Measurements from ENCODE around the gene THYN1.
"Not testable (repeated sequence)": the region's sequence is repeated elsewhere in the genome, so short reads cannot be mapped to it uniquely, and the experiment has no call there.

THYN1 gene

GRCh38 chr11:134253188-134253993, at the start of gene THYN1, which contains the start of gene ACAD8:
THYN1 (minus strand) TSS chr11:134253352; CDS start chr11:134252882, 470 bp downstream.
ACAD8 (plus strand) TSS chr11:134253568; CDS start chr11:134253601, 33 bp downstream.
- peak; percentile 97 for DNase-seq (ENCODE audit: low spot score)

GRCh38 chr11:134294664-134295063, 41.5 kb upstream of the THYN1 start:
- DNase-seq (ENCODE audit: low spot score), result peak; percentile 54

DNA sequence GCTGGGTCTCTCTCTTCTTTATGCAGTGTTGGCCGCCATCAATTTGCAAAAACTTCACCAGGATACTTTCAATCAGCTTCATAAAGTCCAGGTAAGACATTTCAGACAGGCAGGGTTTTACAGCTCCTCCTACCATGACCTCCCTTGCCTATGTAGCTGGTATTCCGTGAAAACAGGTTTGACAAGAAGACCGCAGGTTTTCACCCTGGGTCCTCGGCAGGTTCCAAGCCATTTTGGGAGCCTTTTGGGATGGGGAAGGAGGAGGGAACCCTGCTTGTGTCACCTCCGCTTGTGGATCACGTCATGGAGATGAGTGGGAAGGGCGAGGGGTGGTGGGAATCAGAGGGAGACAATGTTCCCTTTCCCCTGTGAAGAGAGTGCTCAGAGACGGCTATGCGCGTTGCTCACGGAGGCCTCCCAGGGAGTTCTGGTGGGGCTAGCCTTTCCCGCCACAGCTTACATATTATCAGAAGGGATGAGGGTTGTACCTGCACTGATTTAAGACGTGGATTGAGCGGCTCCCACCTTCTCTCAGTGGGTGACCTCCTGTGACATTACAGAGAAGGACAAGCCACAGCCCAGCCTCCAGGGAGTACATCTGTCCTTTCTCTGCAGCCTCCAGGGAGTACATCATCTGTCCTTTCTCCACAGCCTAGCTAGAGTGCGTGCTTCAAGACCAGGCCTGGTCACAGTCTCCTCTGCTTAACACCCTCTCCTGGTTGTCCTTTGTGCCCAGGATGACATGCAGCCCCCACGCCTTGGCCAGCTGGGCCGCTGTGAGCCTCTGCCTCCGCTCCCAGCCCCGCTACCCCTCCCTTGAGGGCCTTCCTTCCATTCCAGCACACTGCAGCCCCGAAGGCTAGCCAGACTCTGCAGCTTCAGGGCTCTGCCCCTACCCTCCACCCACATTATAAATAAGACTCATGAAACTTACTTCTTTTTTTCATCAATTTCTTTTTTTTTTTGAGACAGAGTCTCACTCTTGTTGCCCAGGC, 40.3 kb upstream of the THYN1 start:
- DNase-seq (ENCODE audit: low spot score), result no peak

DNA sequence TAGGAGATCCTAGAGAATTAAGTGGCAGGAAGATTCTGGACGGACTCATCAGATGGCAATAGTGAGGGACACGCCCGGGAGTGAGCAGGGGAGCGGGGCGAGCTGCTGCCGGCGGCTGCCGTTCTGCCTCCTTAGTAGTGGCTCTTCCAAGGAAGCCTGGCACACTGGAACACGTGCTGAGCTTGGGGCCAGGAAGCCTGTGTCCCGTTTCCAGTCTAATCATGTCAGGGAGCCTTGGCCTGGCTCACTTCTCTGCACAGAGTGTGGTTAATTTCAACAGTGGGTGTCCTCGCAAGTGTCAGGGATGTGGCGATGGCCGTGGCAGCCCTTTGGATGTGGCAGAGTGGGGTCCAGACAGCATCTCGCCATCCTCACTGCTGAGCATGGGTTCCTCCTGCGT, 39.5 kb upstream of the THYN1 start:
- no peak for DNase-seq (ENCODE audit: low spot score)

GRCh38 chr11:134291196-134291595, 38.0 kb upstream of the THYN1 start:
- no peak for DNase-seq (ENCODE audit: low spot score)

- DNase-seq (ENCODE audit: low spot score), result no peak
Observed at GRCh38 chr11:134290646-134291045, 37.5 kb upstream of the THYN1 start.

DNA sequence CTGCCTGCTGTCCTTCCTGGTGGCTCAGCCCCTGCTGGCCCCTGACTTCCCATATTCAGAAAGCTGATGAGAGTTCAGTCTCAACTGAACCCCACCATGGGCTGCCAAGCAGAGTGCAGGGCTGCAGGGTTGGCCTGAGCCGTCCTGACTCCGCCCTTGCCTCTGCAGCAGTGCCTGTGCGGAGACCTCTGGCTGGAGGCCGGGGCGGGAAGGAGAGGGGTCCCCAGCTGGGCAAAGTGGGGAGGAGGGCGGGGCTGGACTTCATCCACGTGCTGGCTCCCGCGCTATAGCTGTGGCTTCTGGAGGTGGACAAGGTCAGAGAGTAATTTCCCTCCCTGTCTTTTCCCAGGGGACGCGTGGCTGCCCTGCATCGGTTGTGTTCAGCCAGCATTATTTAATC, 36.6 kb upstream of the THYN1 start:
- DNase-seq (ENCODE audit: low spot score), result no peak

DNA sequence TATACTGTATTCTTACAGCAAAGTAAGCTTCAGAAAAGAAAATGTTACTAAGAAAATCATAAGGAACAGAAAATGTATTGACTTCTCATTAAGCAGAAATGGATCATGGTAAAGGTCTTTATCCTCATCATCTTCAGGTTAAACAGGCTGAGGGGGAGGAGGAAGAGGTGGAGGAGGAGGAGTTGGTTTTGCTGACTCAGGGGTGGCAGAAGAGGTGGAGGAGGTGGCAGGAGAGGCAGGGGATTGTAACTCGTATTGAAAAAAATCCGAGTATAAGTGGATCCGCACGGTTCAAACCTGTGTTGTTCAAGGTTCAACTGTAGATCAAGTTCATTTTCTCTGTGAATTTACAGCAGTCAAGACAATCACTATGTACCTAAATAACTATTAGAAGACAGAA, 36.0 kb upstream of the THYN1 start:
- DNase-seq (ENCODE audit: low spot score), result no peak

GRCh38 chr11:134288486-134288885, 35.3 kb upstream of the THYN1 start:
- no peak for DNase-seq (ENCODE audit: low spot score)

GRCh38 chr11:134287561-134287960, 34.4 kb upstream of the THYN1 start:
- no peak for DNase-seq (ENCODE audit: low spot score)

DNA sequence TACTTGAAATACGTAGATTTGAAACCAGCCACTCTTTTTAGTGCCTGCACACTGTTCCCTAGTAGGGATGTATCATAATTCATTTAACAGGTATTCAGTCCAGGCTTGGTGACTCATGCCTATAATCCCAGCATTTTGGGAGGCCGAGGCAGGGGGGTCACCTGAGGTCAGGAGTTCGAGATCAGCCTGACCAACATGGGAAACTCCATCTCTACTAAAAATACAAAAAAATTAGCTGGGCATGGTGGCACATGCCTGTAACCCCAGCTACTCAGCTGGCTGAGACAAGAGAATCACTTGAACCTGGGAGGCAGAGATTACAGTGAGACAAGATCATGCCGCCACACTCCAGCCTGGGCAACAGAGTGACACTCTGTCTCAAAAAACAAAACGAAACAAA, 31.2 kb upstream of the THYN1 start:
- not testable (repeated sequence) for DNase-seq (ENCODE audit: low spot score)

DNA sequence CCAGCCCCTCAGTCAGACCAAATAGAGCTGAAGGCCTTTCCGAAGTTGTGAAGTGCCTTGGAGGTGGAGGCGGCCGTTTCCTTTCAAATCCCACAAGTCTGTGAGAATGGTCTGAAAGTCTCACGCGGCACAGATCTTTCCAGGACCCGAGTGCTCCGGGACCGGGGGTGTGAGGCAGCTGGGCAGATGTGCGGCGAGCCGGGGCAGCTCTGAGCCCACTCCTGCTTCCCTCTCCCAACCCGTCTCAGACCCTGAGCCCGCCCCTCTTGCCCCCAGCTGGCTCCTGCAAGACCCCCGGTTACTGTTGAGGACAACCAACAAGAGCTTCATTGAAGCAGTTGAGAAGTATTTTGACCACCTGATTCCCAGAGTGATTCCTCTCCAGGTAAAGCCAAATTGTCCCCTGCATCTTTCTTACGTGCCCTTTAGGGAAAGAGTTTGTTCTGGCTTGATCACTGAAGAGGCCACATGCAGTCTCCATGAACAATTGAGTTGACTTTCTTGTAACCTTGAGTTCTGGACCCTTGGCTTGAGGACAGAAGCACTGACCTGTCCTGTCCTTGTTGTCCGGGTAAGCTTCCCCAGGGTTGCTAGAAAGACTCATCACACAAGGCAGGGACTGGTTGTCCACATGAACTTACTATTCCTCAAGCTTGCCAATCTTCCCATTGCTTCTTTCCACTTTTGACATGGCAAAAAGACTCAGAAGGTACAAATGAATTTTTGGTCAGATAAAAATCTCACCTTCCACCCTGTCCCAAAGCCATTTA, 30.5 kb upstream of the THYN1 start:
- DNase-seq (ENCODE audit: low spot score), result no peak

GRCh38 chr11:134282121-134283045, 29.2 kb upstream of the THYN1 start:
- no peak for DNase-seq (ENCODE audit: low spot score)

DNA sequence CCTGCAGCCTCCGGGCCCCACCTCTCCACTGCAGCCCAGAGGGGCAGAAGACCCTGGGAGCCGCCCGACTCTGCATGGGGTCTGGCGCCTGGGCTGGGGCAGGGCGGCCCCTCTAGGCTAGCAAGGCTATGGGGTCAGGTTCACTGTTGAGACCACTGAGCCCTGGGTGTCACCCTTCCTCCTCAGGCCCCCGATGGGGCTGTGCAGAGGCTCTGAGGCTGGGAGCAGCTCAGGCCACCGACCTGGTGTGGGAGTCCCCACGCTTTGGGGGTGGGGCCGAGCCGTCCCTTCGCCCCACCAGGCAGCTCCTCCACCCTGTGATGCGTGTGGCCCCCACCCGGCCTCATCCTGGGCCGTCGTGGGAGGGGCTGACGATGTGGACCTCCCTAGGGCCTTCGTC, 28.5 kb upstream of the THYN1 start:
- DNase-seq (ENCODE audit: low spot score), result not testable (repeated sequence)

DNA sequence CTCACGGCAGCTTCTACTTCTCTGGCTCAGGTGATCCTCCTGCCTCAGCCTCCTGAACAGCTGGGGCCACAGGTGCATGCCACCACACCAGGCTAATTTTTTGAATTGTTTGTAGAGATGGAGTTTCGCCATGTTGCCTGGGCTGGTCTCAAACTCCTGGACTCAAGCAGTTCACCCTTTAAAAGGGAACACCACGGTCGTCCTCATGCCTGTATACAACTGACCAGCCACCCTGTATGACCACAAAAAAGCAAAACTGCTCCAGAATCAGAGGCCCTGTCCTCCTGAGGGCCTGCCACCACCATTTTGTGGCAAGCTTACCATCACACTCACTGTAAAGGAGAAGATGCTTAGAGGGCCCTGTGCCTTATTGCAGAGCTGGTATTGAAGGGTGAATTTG, 25.2 kb upstream of the THYN1 start:
- no peak for DNase-seq (ENCODE audit: low spot score)

DNA sequence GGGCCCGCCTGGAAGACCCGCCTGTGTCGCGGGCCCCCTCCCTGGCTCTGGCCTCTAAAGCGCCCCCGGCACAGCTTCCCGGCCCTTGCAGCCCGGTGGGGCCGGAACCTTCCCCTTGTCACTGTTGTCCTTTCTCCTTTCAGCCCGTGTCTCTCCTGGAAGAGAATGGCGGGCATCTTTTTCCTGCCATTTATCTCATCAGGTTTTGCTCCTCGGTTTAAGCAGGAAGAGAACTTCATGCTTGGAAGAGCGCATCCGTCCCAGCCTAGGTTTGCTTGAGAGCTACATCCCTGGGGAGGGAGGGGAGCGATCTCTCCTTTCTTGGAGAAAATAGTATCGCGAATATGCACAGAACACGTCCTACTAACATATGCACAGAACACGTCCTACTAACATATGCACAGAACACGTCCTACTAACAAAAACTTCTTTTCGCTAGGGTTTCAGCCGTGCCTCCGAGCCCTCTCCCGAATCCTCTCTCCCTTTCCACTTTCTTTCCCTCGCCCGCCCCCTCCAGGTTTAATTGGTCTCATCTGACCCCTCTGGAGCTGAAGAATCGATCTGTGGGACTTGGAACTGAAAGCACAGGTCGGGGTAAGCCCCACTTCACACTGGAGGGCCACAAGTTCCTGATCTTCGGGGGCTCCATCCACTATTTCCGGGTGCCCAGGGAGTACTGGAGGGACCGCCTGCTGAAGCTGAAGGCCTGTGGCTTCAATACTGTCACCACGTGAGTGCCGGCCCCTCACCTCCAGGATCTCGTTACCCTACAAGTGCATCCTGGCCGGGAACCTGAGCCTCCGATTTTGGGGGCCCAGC, 24.2 kb upstream of the THYN1 start:
- DNase-seq (ENCODE audit: low spot score), result no peak

DNA sequence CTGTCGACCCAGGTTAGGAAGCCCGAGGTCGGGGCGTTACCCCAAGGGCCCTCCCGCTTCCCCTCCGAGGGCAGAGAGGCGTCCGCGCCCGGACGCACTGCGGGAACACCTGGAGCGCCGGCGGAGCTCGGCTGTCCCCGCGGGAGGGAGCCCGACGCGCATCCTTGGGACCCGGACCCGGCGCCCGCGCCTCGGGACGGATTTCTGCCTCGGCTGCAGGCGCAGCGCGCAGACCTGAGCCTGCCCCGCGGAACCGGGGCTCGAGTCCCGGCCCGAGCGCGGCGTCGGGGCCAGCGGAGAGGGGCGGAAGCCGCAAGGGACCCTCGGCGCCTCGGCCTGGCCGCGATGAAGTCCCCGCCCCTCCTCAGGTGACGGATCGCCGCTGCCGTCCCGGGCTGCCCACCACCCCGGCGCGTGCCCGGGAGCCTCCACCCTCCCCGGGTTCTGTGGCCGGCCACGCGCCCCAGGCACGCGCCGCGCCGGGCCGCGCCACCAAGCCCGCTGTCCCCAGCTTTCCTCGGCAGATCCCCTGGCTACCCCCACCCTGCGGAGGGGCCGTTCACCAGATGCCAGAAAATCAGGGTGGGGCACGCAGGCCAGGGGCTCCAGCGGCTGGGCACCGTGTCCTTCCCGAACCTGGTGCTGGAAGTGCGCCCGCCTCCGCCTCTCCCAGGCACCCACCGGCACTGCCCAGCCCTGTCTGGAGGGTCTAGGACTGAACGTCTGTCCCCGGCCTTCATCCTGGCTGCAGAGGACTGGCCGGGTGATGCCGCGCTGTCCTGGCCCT, 23.4 kb upstream of the THYN1 start:
- no peak for DNase-seq (ENCODE audit: low spot score)

- DNase-seq (ENCODE audit: low spot score), result peak; percentile 83
Observed at GRCh38 chr11:134275534-134276395, 22.6 kb upstream of the THYN1 start, which contains the start of gene GLB1L3. GLB1L3 (plus strand) TSS chr11:134276379; CDS start chr11:134276741, 362 bp downstream.
